Ureter (tissue), 1 donor: ENCODE measurements around the gene ATRX. TPM values are rescaled to one million over a fixed set of nuclear protein-coding genes. Genes with fewer than 3 reads are reported as not detected.
"Not testable (repeated sequence)": the region's sequence is repeated elsewhere in the genome, so short reads cannot be mapped to it uniquely, and the experiment has no call there.

Experiments
- DNase-seq: peaks from one replicate; pipeline ENCODE4 v3.0.0-alpha.2; 2020; ENCODE audit warnings: low spot score
- total RNA-seq: library from RNA; stranded (reverse); gene quantifications from one replicate; pipeline ENCODE4 v1.2.4, GENCODE V29; 2023
- donor health status: DM: yes; HTN: yes; CAD: no.

ATRX gene
- total RNA-seq, 1 donor from 2014 or later = 105 TPM

- no peak for DNase-seq
Measured at GRCh38 chrX:77622672-77623071, 163.3 kb downstream of the ATRX start.

GRCh38 chrX:77622233-77622632, 163.8 kb downstream of the ATRX start:
- no peak for DNase-seq

GRCh38 chrX:77621453-77621852, 164.6 kb downstream of the ATRX start:
- not testable (repeated sequence) for DNase-seq

DNA sequence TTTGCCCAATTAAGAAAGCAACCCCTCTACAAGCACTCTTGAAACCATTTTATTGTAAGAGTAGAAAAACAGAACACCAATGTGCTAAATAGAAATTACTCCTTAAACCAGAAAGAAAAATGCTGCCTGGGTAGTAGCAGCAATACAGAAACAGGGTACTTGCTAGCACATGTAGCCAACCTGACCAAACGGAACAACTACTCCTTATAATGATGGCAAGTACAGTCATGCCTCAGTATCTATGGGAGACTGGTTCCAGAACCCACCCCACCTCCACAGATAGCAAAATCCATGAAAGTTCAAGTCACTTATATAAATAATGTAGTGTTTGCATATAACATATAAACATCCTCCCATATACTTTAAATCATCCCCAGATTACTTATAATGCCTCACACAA, 168.8 kb downstream of the ATRX start:
- DNase-seq = no peak

DNA sequence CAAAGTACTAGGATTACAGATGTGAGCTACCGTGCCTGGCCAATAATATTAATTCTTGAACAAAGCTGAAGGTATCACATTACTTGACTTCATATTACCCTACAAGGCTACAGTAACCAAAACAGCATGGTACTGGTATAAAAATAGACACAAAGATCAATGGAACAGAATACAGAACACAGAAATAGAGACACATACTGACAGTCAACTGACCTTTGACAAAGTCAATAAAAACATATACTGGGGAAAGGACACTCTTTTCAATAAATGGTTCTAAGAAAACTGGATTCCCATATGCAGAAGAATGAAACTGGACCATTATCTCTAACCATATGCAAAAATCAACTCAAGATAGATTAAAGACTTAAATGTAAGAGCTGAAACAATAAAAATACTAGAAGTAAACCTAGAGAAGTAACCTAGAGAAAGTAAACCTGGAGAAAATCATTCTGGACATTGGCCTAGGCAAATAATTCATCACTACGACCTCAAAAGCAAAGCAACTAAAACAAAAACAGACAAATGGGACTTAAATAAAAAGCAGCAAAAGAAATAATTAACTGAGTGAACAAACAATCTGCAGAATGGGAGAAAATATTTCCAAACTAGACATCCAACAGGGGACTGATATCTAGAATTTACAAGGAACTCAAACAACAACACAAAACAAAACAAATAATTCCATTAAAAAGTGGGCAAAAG, 182.2 kb downstream of the ATRX start:
- no peak for DNase-seq

- no peak for DNase-seq
Measured at GRCh38 chrX:77597511-77597910, 188.5 kb downstream of the ATRX start.

DNA sequence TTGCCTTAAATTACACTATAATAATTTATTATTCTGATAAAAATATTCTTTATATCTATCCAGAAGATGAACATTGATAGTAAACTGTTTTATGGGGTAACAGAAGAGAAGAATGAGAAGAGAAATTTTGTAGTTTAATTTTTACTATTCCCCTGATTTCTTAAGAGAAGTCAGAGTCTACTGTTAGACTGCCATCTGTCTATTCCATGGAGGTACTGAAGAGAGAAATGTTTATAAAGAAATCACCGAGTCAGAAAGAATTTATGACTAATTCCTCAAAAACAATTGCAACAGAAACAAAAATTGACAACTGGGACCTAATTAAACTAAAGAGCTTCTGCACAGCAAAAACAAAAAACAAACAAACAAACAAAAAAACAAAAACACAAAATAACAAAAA, 188.9 kb downstream of the ATRX start:
- DNase-seq = no peak

- no peak for DNase-seq
Measured at GRCh38 chrX:77595848-77596247, 190.2 kb downstream of the ATRX start.

- DNase-seq = no peak
Measured at GRCh38 chrX:77572322-77572721, 213.7 kb downstream of the ATRX start.

- no peak for DNase-seq
Measured at GRCh38 chrX:77565278-77565677, 220.7 kb downstream of the ATRX start.

DNA sequence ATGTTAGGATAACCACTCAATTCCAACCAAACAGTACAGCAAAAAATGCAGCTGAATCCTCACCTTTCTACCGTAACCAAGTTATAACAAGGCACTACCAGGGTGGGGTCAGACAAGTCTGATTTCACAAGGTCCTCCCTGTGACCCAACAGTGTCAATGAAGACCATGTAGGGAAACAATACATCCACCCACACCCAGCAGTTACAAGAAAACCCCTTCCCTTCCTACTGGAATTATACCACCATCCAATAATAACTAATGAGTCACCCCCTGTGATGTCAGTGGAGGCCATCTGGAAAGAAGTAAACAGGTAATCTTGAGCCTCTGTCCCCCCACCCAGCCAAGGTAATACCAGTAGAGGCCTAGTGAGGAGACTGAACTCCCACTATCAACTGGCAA, 221.2 kb downstream of the ATRX start:
- DNase-seq = no peak

GRCh38 chrX:77561372-77561771, 224.6 kb downstream of the ATRX start:
- no peak for DNase-seq

- no peak for DNase-seq
Measured at GRCh38 chrX:77556276-77556675, 229.7 kb downstream of the ATRX start.

DNA sequence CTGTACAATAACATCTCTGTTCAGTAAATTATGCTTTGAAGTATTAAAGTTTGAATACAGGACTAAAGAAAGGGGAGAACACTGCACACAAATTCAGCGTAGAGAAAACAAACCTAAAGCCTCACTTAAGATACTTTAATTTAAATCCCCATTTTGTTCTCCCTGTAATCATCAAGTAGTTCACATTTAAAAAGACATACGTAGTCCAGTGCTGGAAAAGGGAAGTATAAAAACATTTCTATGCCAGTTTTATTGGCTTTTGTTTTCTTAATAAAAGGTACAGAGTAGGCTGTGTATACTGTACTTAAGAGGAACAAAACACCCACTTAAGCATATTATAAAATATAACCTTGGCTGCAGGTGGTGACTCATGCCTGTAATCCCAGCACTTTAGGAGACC, 237.3 kb downstream of the ATRX start:
- no peak for DNase-seq

GRCh38 chrX:77539778-77540177, 246.2 kb downstream of the ATRX start:
- not testable (repeated sequence) for DNase-seq

GRCh38 chrX:77531261-77531660, 254.8 kb downstream of the ATRX start:
- not testable (repeated sequence) for DNase-seq

DNA sequence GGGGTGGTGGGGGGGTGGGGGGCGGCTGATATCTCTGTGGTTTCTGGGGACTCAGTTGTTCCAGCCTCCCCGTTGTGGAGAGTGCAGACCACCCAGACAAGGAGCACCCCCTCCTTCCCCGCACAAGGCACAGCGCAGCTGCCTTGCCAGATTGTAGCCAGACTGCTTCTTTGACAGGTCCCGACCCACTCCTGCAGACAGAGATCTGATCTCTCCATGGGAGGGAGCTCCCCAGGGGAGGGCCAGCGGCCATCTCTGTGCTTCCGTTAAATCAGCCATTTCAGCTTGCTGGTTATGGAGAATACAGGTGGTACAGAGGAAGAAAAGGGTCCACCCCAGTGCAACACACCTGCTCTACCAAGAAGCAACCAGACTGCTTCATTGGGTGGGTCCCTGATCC, 258.0 kb downstream of the ATRX start:
- DNase-seq = no peak

DNA sequence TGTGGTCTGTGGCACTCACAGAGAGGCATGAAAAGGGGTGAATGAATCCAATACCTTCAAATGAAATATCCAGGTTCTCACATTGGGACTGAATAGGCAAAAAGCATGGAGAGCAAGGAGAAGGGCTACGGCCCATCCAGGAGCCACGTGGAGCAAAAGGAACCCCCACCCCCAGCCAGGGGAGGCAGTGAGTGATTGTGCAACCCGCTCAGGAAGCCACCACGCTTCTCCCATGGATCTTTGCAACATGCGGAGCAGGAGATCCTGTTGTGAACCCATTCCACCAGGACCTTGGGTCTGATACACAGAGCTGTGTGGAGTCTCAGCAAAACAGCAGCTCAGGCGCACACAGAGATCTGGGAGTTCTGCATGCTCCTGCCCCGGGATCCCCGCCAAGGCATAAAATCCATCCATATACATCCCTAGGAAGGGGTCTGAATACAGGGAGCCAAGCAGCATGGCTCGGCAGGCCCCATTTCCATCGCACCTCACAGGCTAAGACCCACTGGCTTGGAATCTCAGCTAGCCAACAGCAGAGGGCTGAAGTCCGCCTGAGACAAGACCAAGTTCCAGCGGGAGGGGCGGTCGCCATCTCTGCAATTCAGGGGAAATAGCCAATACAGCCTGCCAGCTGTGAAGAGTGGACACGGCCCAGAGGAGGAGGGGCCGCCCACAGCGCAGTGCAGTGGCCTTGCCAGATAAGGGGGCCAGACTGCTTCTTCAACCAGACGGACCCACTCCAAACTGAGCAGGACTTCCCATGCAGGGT, 258.6 kb downstream of the ATRX start:
- DNase-seq = no peak

DNA sequence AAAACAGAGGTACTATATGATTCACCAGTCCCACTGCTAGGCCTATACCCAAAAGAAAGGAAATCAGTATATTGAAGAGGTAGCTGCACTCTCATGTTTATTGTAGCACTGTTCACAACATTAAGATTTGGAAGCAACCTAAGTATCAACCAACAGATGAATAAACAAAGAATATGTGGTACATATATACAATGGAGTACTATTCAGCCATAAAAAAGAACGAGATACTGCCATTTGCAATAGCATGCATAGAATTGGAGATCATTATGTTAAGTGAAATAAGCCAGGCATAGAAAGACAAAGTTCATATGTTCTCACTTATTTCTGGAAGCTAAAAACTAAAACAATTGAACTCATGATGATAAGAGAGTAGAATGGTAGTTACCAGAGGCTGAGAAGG, 266.3 kb downstream of the ATRX start:
- DNase-seq = no peak

GRCh38 chrX:77514177-77514576, 271.8 kb downstream of the ATRX start:
- no peak for DNase-seq

DNA sequence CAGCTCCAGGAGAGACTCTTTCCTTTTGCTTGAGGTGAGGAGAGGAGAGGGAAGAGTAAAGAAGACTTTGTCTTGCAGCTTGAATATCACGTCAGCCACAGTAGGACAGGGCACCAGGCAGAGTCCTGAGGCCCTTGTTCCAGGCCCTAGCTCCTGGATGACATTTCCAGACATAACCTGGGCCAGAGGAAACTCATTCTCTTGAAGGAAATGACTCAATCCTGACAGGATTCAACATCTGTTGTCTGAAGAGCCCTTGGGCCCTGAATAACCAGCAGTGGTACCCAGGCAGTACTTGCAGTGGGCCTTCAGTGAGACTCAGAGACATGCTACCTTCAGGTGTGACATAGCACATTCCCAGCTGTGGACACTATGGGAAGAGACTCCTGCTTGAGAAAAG, 276.0 kb downstream of the ATRX start:
- no peak for DNase-seq

- no peak for DNase-seq
Measured at GRCh38 chrX:77505227-77505626, 280.8 kb downstream of the ATRX start.

DNA sequence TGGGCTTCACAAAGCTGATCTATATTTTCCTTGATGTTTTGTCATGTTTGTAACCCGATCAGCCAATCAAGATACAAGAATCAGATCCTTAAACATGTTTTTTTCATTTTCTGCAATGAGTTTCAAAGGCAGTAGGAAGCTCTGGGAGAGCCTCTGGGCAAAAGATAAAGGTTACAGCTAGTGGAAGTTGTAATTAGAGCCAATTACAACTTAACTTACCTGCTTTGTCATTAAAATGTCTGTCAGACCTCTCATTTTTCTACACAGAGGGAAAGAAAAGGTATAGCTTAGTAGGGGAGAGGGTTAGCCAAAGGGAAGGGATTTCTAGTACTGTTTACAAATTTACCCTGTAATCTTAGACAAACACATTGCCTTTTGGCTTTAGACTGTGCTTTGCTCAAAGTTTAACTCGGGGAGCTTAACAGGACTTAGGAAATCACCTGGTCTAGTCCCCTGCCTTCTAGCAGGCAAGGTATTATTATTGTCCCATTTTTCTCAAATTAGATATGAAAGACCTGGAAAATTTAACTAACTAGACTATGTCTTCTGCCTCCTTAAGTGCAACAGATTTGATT, 283.0 kb downstream of the ATRX start:
- no peak for DNase-seq
